Measurements from ENCODE around the gene TNFSF15.

TNFSF15 gene

DNA sequence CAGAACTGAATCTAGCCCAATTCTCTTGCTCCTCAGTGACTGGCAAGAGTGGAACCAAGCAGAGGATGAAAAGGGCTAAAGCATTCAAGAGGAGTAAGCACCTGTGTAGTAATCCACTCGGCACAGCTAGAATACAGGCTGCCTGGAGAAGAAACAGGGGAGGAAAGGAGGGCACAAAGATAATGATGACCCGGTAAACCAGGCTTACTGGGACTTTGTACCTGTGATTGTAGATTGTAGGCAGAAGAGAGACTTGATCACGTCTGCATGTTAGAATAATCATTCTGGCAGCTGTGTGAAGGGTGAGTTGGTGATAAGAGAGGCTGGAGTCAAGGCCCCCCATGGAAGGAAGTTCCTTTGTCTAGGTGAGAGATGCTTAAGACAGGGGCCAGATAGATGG, 20.6 kb upstream of the TNFSF15 start:
- no peak overlapping the region for H3K4me3 ChIP-seq (ENCODE audit: low read length)
- TF ChIP-seq, protein P1, sequence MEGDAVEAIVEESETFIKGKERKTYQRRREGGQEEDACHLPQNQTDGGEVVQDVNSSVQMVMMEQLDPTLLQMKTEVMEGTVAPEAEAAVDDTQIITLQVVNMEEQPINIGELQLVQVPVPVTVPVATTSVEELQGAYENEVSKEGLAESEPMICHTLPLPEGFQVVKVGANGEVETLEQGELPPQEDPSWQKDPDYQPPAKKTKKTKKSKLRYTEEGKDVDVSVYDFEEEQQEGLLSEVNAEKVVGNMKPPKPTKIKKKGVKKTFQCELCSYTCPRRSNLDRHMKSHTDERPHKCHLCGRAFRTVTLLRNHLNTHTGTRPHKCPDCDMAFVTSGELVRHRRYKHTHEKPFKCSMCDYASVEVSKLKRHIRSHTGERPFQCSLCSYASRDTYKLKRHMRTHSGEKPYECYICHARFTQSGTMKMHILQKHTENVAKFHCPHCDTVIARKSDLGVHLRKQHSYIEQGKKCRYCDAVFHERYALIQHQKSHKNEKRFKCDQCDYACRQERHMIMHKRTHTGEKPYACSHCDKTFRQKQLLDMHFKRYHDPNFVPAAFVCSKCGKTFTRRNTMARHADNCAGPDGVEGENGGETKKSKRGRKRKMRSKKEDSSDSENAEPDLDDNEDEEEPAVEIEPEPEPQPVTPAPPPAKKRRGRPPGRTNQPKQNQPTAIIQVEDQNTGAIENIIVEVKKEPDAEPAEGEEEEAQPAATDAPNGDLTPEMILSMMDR (IDR thresholded peaks at IDR 0.05; ENCODE audit: insufficient read depth, low read depth, low read length, missing control alignments): no peak
- no peak for DNase-seq (ENCODE audit: low read depth)

DNA sequence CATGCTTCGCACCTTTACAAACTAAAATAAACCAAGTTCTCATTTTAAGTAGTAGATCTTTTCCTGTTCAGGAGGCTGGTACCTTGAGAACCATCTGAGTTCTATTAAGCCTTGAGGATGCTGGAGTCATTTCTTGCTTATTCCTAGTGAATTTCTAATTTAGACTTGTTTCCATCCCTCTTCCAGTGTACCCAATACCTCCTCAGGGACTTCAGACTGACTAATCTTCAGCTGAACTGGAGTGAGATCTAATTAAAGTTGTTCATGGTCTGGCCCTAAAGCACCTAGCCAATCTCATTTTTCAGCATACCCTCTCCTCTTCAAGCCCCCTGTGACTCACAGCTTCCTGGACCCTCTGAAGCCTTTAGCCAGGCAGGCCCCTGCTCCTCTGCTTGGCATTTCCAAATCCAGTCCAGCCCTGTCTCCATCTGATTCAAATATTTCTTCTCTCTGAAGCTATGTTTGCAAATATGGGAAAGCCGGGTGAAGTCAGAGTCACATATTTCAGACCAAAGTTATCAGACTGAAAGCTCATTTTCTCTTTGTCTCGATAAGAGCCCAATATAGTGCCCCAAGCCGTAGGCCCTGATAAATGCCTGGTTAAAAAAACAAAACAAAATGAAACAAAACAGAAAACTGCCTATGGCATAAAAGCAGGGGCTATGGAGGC, 19.4 kb upstream of the TNFSF15 start:
- DNase-seq (ENCODE audit: low read depth): no peak
- no peak overlapping the region for H3K4me3 ChIP-seq (ENCODE audit: low read length)
- TF ChIP-seq, protein P1 (IDR thresholded peaks at IDR 0.05; ENCODE audit: insufficient read depth, low read depth, low read length, missing control alignments): no peak

DNA sequence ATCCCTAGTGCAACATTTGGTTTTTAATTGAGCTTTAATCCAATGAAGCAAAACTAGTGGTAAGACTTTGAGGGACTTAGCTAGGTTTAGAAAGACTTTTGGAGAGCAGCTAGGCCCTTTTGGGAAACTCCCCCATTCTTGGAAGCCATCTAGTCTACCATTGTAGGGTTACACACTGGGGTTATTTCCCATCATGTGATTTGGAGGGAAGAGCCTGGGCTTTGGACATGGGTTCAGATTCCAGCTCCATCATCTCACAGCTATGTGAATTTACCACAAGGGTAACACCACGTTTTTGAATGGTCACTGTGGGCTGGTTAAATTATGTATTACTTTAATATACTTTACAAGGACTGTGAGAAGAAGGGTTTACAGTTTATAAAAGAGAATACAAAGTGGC, 18.3 kb upstream of the TNFSF15 start:
- DNase-seq (ENCODE audit: low read depth): no peak
- H3K4me3 ChIP-seq (ENCODE audit: low read length): no peak overlapping the region

DNA sequence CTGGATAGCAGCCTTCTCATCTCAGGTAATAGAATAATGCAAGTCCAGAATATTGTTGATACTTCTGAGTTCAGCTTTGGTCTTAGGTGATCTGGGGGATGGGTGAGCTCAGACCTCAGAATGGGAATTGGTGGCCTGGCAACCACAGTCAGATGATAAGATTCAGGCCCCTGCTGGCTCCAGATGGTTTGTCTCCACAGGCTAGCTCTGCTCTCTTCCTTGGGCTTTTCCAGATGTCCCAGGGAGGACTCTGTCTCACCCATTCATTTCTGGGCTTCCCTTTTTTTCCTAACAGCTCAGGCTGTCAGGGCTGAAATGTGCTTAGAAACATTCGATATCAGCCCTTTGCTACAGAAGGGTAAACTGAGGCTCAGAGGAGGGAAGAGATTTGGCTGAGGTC, 17.6 kb upstream of the TNFSF15 start:
- TF ChIP-seq, protein P1 (IDR thresholded peaks at IDR 0.05; ENCODE audit: insufficient read depth, low read depth, low read length, missing control alignments): no peak
- no peak overlapping the region for H3K4me3 ChIP-seq (ENCODE audit: low read length)
- no peak for DNase-seq (ENCODE audit: low read depth)

More for the DNA sequence above, 18.3 kb upstream of the TNFSF15 start:
- TF ChIP-seq, protein P1 (IDR thresholded peaks at IDR 0.05; ENCODE audit: insufficient read depth, low read depth, low read length, missing control alignments): no peak

DNA sequence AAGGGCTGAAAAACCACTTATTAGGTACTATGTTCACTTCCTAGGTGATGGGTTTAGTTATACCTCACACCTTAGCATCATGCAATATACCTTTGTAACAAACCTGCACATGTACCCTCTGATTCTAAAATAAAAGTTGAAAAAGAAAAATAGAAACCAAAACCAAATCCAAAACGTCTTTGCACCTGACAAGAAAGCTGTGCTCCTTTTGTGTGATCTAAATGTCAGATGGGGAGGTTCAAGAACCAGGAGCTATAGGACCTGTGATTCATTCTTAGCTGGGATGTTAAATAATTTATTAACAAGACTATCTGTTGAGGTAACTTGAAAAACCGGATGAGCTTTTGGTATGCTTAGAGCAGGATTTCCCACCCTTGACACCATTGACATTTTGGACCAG, 16.9 kb upstream of the TNFSF15 start:
- DNase-seq (ENCODE audit: low read depth): peak; percentile 28
- H3K4me3 ChIP-seq (ENCODE audit: low read length): no peak overlapping the region
- TF ChIP-seq, protein P1 (IDR thresholded peaks at IDR 0.05; ENCODE audit: insufficient read depth, low read depth, low read length, missing control alignments): no peak

DNA sequence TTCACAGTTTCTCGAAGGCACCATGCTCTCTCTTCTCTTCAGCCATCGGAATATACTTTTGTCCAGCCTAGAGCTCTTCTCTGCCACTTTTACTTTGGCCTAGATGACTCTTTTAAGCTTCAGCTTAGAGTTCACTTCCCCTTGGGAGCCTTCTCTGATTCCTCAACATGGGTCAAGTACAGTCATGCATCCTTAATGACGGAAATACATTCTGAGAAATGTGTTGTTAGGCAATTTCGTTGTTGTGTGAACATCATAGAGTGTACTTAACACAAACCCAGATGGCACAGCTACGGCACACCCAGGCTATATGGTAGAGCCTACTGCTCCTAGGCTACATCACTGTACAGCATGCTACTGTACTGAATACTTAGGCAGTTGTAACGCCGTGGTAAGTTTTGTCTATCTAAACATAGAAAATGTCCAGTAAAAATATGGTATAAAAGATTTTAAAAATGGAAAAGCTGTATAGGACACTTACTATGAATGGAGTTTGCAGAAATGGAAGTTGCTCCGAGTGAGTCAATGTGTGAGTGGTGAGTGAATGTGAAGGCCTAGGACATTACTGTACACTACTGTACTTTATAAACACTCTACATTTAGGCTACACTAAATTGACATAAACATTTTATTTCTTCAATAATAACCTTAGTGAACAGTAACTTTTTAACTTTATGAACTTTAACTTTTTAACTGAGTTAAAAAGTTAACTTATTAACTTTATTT, 15.1 kb upstream of the TNFSF15 start:
- H3K4me3 ChIP-seq (ENCODE audit: low read length): no peak overlapping the region
- TF ChIP-seq, protein P1 (IDR thresholded peaks at IDR 0.05; ENCODE audit: insufficient read depth, low read depth, low read length, missing control alignments): no peak
- DNase-seq (ENCODE audit: low read depth): peak; percentile 11

Data from epithelial cell of esophagus (primary cell).